Activated naive CD8-positive, alpha-beta T cell treated with anti-CD3 and anti-CD28 coated beads, Interleukin-2, amount 10 ng/mL, durations not matched to agents 7 days and 5 days (primary cell): ENCODE results near the gene BBX. TPM values are rescaled to one million over a fixed set of nuclear protein-coding genes. Genes with fewer than 3 reads are reported as not detected.
A peak's percentile ranks its signal among the peaks of the same experiment; 100 is the strongest.

Source experiments
- ATAC-seq: fragments of 150-1000 bp; cut with Tn5 transposase; one replicate; pipeline ENCODE4 v1.10.0; 2021; ENCODE audit warnings: low read depth, moderate library complexity
- POLR2A ChIA-PET: fragments of 350-600 bp; sonication (Branson Sonifier 250); formaldehyde crosslinking; loops from one replicate; lab custom pipeline; 2021; ENCODE audit warnings: antibody characterized with exemption; lab: Charles Lee
- DNase-seq: peaks from one replicate; pipeline ENCODE4 v3.0.0; 2021
- H3K27ac Mint-ChIP-seq: one replicate; pipeline ENCODE4 v1.8.0; 2022; ENCODE audit warnings: mild to moderate bottlenecking, mixed read lengths
- H3K27me3 Mint-ChIP-seq: one replicate; pipeline ENCODE4 v1.8.0; 2022; ENCODE audit warnings: mild to moderate bottlenecking, moderate library complexity, mixed read lengths
- H3K36me3 Mint-ChIP-seq: one replicate; pipeline ENCODE4 v1.8.0; 2021; ENCODE audit warnings: mild to moderate bottlenecking, mixed read lengths
- H3K4me1 Mint-ChIP-seq: one replicate; pipeline ENCODE4 v1.8.0; 2021; ENCODE audit warnings: mixed read lengths
- H3K4me3 Mint-ChIP-seq: one replicate; pipeline ENCODE4 v1.8.0; 2022; ENCODE audit warnings: mild to moderate bottlenecking, moderate library complexity, mixed read lengths
- H3K9me3 Mint-ChIP-seq: one replicate; pipeline ENCODE4 v1.8.0; 2021; ENCODE audit warnings: mixed read lengths
- total RNA-seq, 2 experiments: library from RNA; stranded (reverse); gene quantifications; one replicate each; pipeline ENCODE4 v1.2.3, GENCODE V29; 2021

BBX gene
- total RNA-seq, 2 experiments from 2014 or later, result 53.5 to 55.8 TPM

- POLR2A ChIA-PET, result no interaction called here
- H3K27ac Mint-ChIP-seq, result no peak overlapping the region
- H3K36me3 Mint-ChIP-seq, result peaks cover 9% of the 10 kb centered on the region
- H3K4me1 Mint-ChIP-seq, result peaks cover 20% of the 10 kb centered on the region
- ATAC-seq (no peak), DNase-seq (no peak)
- no peaks in the 10 kb centered on the region for H3K27me3 Mint-ChIP-seq
- no peak overlapping the region for H3K4me3 Mint-ChIP-seq
- no peaks in the 10 kb centered on the region for H3K9me3 Mint-ChIP-seq
These were observed 72.1 kb downstream of the BBX start for GRCh38 chr3:107594870-107595269.

- H3K27ac Mint-ChIP-seq, result peak overlapping the region; percentile 15
- H3K4me1 Mint-ChIP-seq, result peaks cover 29% of the 10 kb centered on the region
These were observed 73.9 kb downstream of the BBX start for GRCh38 chr3:107596639-107597038.

GRCh38 chr3:107598926-107599771 is 76.4 kb downstream of the BBX start:
- Mint-ChIP-seq H3K27me3 (no peaks in the 10 kb centered on the region), H3K4me1 (peaks cover 29% of the 10 kb centered on the region), H3K27ac (peak overlapping the region; percentile 96), H3K9me3 (no peaks in the 10 kb centered on the region), H3K4me3 (peak overlapping the region; percentile 92), H3K36me3 (peaks cover 15% of the 10 kb centered on the region)
- DNase-seq (peak; percentile 53), ATAC-seq (peak; percentile 91)
- POLR2A ChIA-PET, result interaction anchor here (0.6 to 1.5 kb wide), 4 partner anchors 75 to 237 kb away, joined by 3 to 12 read pairs (median 4); partner anchors contain the start of gene BBX

More at GRCh38 chr3:107596639-107597038, 73.9 kb downstream of the BBX start:
- no peak for ATAC-seq
- H3K36me3 Mint-ChIP-seq, result peaks cover 8% of the 10 kb centered on the region
- no peaks in the 10 kb centered on the region for H3K9me3 Mint-ChIP-seq
- H3K4me3 Mint-ChIP-seq, result no peak overlapping the region
- POLR2A ChIA-PET, result no interaction called here
- H3K27me3 Mint-ChIP-seq, result no peaks in the 10 kb centered on the region
- no peak for DNase-seq

DNA sequence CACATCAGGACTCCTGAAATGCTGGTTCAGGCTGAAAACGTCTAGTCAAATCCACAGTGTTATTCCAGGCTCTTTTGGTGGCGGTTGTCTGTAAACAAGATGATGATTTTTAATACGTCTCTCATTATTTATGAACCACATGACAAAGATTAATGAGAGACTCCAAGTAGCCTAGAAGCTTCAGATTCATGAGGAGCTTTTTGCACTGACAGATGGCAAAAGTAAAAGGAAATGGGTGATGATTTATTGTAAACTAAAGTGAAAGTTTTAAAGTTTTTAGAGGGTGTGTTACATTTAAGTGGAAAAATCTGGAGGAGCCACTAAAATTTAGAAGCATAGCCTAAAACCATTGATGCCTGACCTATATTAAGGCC is 77.0 kb downstream of the BBX start:
- POLR2A ChIA-PET, result interaction anchor here (0.6 to 1.5 kb wide), 3 partner anchors 75 to 237 kb away, joined by 3 to 12 read pairs (median 5); no protein-coding TSS in a partner anchor
- H3K36me3 Mint-ChIP-seq, result peaks cover 15% of the 10 kb centered on the region
- DNase-seq (no peak), ATAC-seq (no peak)
- H3K27me3 Mint-ChIP-seq, result no peaks in the 10 kb centered on the region
- H3K27ac Mint-ChIP-seq, result peak overlapping the region; percentile 96
- peaks cover 29% of the 10 kb centered on the region for H3K4me1 Mint-ChIP-seq
- H3K9me3 Mint-ChIP-seq, result no peaks in the 10 kb centered on the region
- peak overlapping the region; percentile 92 for H3K4me3 Mint-ChIP-seq

GRCh38 chr3:107600780-107601179 is 78.0 kb downstream of the BBX start:
- H3K4me3 Mint-ChIP-seq, result peak overlapping the region; percentile 57
- POLR2A ChIA-PET, result interaction anchor here (1.0 kb wide), 1 partner anchor 76 kb away, joined by 3 read pairs; no protein-coding TSS in a partner anchor
- H3K4me1 Mint-ChIP-seq, result peaks cover 29% of the 10 kb centered on the region
- H3K36me3 Mint-ChIP-seq, result peaks cover 15% of the 10 kb centered on the region
- H3K27ac Mint-ChIP-seq, result peak overlapping the region; percentile 69
- H3K27me3 Mint-ChIP-seq, result no peaks in the 10 kb centered on the region
- H3K9me3 Mint-ChIP-seq, result no peaks in the 10 kb centered on the region
- DNase-seq (no peak), ATAC-seq (no peak)

DNA sequence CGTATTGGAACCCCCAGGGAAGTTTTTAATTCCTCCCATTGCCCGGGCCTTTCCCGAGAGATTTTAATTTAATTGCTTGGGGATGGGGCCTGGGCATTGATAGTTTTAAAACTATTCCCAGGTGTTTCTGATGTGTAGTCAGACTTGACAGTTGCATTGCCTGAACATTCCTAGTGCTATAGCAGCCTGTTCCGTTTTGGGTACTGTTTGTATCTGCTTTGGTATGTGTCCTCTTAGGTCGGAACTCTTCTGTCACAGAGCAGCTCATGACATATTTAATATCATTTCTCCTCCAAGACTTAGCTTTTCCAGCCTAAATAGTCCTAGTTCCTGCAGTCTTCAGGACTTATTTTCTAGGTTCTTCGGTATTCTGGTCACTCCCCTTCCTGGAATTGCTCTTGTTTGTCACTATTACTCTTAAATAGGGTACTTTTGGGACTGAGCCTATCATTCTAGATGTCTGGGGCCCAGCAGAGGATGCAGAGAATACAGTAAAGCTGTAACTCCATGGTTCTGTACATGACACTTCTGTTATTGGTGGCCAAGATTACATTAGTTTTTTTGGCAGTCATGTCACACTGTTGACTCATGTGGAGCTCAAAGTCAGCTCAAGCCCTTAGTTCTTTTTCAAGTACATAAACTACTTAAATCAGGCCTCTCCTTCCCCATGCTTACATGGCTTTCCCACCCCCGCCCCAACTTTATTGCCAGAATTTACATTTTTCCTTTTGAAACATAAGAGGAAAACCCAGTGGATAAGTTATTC is 81.5 kb downstream of the BBX start:
- H3K36me3 Mint-ChIP-seq, result peaks cover 36% of the 10 kb centered on the region
- no peaks in the 10 kb centered on the region for H3K27me3 Mint-ChIP-seq
- peaks cover 10% of the 10 kb centered on the region for H3K9me3 Mint-ChIP-seq
- H3K4me3 Mint-ChIP-seq, result no peak overlapping the region
- no peak overlapping the region for H3K27ac Mint-ChIP-seq
- peaks cover 15% of the 10 kb centered on the region for H3K4me1 Mint-ChIP-seq
- DNase-seq (no peak), ATAC-seq (no peak)
- POLR2A ChIA-PET, result no interaction called here

- H3K27ac Mint-ChIP-seq, result no peak overlapping the region
- H3K36me3 Mint-ChIP-seq, result peaks cover 49% of the 10 kb centered on the region
- POLR2A ChIA-PET, result no interaction called here
- ATAC-seq, result no peak
- no peak for DNase-seq
- no peaks in the 10 kb centered on the region for H3K27me3 Mint-ChIP-seq
- no peak overlapping the region for H3K4me3 Mint-ChIP-seq
- peaks cover 23% of the 10 kb centered on the region for H3K9me3 Mint-ChIP-seq
- no peaks in the 10 kb centered on the region for H3K4me1 Mint-ChIP-seq
These were observed 89.2 kb downstream of the BBX start for GRCh38 chr3:107611775-107612469.

- DNase-seq (no peak), ATAC-seq (no peak)
- Mint-ChIP-seq H3K27me3 (no peaks in the 10 kb centered on the region), H3K36me3 (peaks cover 44% of the 10 kb centered on the region), H3K9me3 (peaks cover 23% of the 10 kb centered on the region), H3K4me1 (no peaks in the 10 kb centered on the region), H3K27ac (no peak overlapping the region), H3K4me3 (no peak overlapping the region)
- POLR2A ChIA-PET, result no interaction called here
These were observed 89.9 kb downstream of the BBX start for GRCh38 chr3:107612664-107613084.

DNA sequence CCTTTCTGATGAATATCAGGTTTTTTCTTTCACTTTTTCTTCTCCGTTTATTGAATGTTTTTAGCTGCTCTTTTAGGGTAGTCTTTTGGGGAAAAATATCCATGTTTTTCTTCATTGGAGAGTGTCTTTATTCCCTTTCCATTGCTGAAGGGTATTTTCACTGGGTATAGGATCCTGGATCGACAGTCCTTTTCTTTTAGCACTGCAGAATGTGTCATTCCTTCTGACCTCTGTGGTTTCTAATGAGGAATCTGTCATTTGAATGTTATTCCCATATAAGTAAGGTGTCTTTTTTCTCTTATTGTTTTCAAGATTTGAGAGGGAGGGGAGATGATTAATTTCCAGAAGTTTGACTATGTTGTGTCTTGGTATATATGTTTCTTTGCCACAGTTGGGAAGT is 96.8 kb downstream of the BBX start:
- Mint-ChIP-seq H3K4me1 (peaks cover 8% of the 10 kb centered on the region), H3K27me3 (no peaks in the 10 kb centered on the region), H3K27ac (no peak overlapping the region), H3K36me3 (peaks cover 13% of the 10 kb centered on the region), H3K4me3 (no peak overlapping the region), H3K9me3 (no peaks in the 10 kb centered on the region)
- DNase-seq (no peak), ATAC-seq (no peak)
- POLR2A ChIA-PET, result no interaction called here

- DNase-seq (no peak), ATAC-seq (no peak)
- POLR2A ChIA-PET, result no interaction called here
- Mint-ChIP-seq H3K4me1 (peaks cover 8% of the 10 kb centered on the region), H3K27ac (no peak overlapping the region), H3K36me3 (peaks cover 10% of the 10 kb centered on the region), H3K27me3 (no peaks in the 10 kb centered on the region), H3K9me3 (no peaks in the 10 kb centered on the region), H3K4me3 (no peak overlapping the region)
These were observed 97.8 kb downstream of the BBX start for GRCh38 chr3:107620534-107620933.

DNA sequence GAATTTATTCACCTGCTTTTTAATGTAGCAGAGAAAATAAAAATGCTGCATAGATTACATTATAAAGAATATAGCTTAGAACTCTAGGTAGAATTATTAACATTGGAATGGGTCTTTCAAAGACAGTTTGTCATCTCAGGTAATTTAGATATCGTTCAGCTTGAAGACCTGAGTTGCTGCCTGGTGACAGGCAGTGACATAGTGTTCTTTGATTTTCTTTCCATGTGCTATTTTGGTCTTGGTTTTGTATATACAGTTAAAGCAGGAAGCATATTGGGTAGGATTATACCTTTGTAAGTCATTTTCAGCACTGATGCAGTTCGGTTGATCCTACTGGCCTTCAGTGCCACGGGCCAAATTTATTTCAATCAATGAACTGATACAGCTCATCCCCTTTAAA is 98.7 kb downstream of the BBX start:
- Mint-ChIP-seq H3K4me3 (no peak overlapping the region), H3K27ac (no peak overlapping the region), H3K27me3 (no peaks in the 10 kb centered on the region), H3K9me3 (no peaks in the 10 kb centered on the region), H3K36me3 (peaks cover 10% of the 10 kb centered on the region), H3K4me1 (peaks cover 8% of the 10 kb centered on the region)
- DNase-seq (no peak), ATAC-seq (no peak)
- POLR2A ChIA-PET, result no interaction called here

GRCh38 chr3:107627962-107628542 is 105.3 kb downstream of the BBX start:
- Mint-ChIP-seq H3K4me3 (no peak overlapping the region), H3K36me3 (no peaks in the 10 kb centered on the region)

GRCh38 chr3:107629566-107629965 is 106.8 kb downstream of the BBX start:
- Mint-ChIP-seq H3K36me3 (no peaks in the 10 kb centered on the region), H3K9me3 (no peaks in the 10 kb centered on the region), H3K4me1 (peaks cover 21% of the 10 kb centered on the region), H3K27me3 (no peaks in the 10 kb centered on the region), H3K27ac (no peak overlapping the region), H3K4me3 (no peak overlapping the region)
- ATAC-seq (no peak), DNase-seq (no peak)
- POLR2A ChIA-PET, result no interaction called here

More at GRCh38 chr3:107627962-107628542, 105.3 kb downstream of the BBX start:
- H3K4me1 Mint-ChIP-seq, result peaks cover 11% of the 10 kb centered on the region
- DNase-seq (no peak), ATAC-seq (no peak)
- POLR2A ChIA-PET, result no interaction called here
- no peaks in the 10 kb centered on the region for H3K9me3 Mint-ChIP-seq
- no peak overlapping the region for H3K27ac Mint-ChIP-seq
- H3K27me3 Mint-ChIP-seq, result no peaks in the 10 kb centered on the region
